Left lung (tissue), 10 donors: ENCODE measurements around the gene RNF43. TPM values are rescaled to one million over a fixed set of nuclear protein-coding genes. Genes with fewer than 3 reads are reported as not detected.
"Not testable (repeated sequence)": the region's sequence is repeated elsewhere in the genome, so short reads cannot be mapped to it uniquely, and the experiment has no call there.

ENCODE experiments used
- ATAC-seq: fragments of 200-7000 bp; cut with Tn5 transposase; one replicate; pipeline ENCODE4 v1.9.1; 2020; ENCODE audit warnings: moderate library complexity
- DNase-seq, 4 donors: peaks; one replicate each; pipeline ENCODE4 v3.0.0-alpha.2; 2013 to 2020
- H3K27ac ChIP-seq, 2 donors: fragments of 200-600 bp; sonication (generic) in 1 of 2; one replicate each; pipeline versions ENCODE4 v1.5.0 to v1.8.0; 2020 to 2021
- H3K27me3 ChIP-seq, 2 donors: fragments of 200-600 bp; sonication (generic) in 1 of 2; one replicate each; pipeline versions ENCODE4 v1.5.0 to v1.8.0; 2020 to 2021
- H3K36me3 ChIP-seq, 2 donors: fragments of 200-600 bp; sonication (generic) in 1 of 2; one replicate each; pipeline versions ENCODE4 v1.5.0 to v1.8.0; 2020 to 2021
- H3K4me1 ChIP-seq, 2 donors: fragments of 200-600 bp; one replicate each; pipeline ENCODE4 v1.8.0; 2021
- H3K4me3 ChIP-seq, 2 donors: fragments of 200-600 bp; sonication (generic) in 1 of 2; one replicate each; pipeline versions ENCODE4 v1.5.0 to v1.8.0; 2020 to 2021; ENCODE audit warnings: mild to moderate bottlenecking in 1 of 2
- H3K9me3 ChIP-seq, 2 donors: fragments of 200-600 bp; sonication (generic) in 1 of 2; one replicate each; pipeline versions ENCODE4 v1.5.0 to v1.8.0; 2020 to 2021
- CTCF ChIP-seq, 2 donors: fragments of 200-600 bp; sonication (generic) in 1 of 2; IDR thresholded peaks; one replicate each; pipeline versions ENCODE4 v1.5.0 to v1.8.0; 2021; ENCODE audit warnings: antibody characterized with exemption in 2 of 2
- intact Hi-C, 2 donors: fragments of 100-400 bp; cut with DNase I; formaldehyde crosslinking; loops; one replicate each; pipeline versions ENCODE4 v1.11.2 to v1.14.2; 2022
- polyA plus RNA-seq, 6 donors: library from polyadenylated mRNA; unstranded; fragments of 120-200 nt; gene quantifications; one replicate each; pipeline ENCODE4 v1.2.1, GENCODE V29; 2013; ENCODE audit not compliant: insufficient read length in 6 of 6
- total RNA-seq, 2 donors: library from RNA; stranded (reverse); fragmentation: NEBNext Ultra II Directional; extraction: Animal tissue kit (Norgen Biotek cat#: 25700); gene quantifications; one replicate each; pipeline ENCODE4 v1.2.1, GENCODE V29; 2021
- donor health status: DM: no; HTN: yes; CAD: no.
- donor health status: DM: no; HTN: no; CAD: no.

Gene RNF43
- total and polyA plus RNA-seq, 8 donors = 6.8 to 55.8 (median 36.0) TPM

GRCh38 chr17:58401287-58401686 is 16.0 kb downstream of the RNF43 start:
- Histone ChIP-seq H3K4me1 (no peaks in the 10 kb centered on the region), H3K27me3 (peaks cover 0 to 9% of the 10 kb centered on the region in 2 donors), H3K9me3 (no peaks in the 10 kb centered on the region), H3K4me3 (no peak overlapping the region), H3K36me3 (no peaks in the 10 kb centered on the region), H3K27ac (no peak overlapping the region)
- no peak for TF ChIP-seq CTCF (IDR thresholded peaks at IDR 0.05)
- intact Hi-C loops = no loop called here
- DNase-seq (no peak), ATAC-seq (no peak)

DNA sequence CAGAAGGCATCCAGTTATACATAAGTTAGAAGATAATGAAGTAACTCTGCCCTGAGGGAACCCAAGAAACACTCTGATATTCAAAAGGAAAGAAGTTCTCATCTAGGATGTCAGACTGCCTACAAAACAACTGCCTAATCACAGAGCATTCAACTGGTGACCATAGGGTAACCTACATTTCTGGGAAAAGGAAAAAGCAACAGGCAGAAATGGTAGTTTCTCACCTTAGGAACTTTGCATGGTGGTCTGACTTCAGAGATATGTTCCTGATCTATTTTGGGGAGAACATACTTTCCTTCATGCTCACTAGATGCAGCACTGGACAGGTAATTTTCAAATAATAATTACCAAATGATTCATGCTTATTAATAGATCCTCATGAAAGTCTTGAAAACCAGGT is 16.5 kb downstream of the RNF43 start:
- Histone ChIP-seq H3K4me1 (no peaks in the 10 kb centered on the region), H3K9me3 (no peaks in the 10 kb centered on the region), H3K36me3 (no peaks in the 10 kb centered on the region), H3K4me3 (no peak overlapping the region), H3K27ac (no peak overlapping the region), H3K27me3 (peaks cover 0 to 6% of the 10 kb centered on the region in 2 donors)
- ATAC-seq (no peak), DNase-seq (no peak)
- no peak for TF ChIP-seq CTCF (IDR thresholded peaks at IDR 0.05)
- intact Hi-C loops = no loop called here

GRCh38 chr17:58399974-58400373 is 17.4 kb downstream of the RNF43 start:
- TF ChIP-seq CTCF (IDR thresholded peaks at IDR 0.05) = no peak
- H3K4me3 ChIP-seq = no peak overlapping the region
- no peak for ATAC-seq
- H3K9me3 ChIP-seq = no peaks in the 10 kb centered on the region
- H3K36me3 ChIP-seq = no peaks in the 10 kb centered on the region
- no peak overlapping the region for H3K27ac ChIP-seq
- no peaks in the 10 kb centered on the region for H3K4me1 ChIP-seq
- intact Hi-C loops = no loop called here
- H3K27me3 ChIP-seq = no peaks in the 10 kb centered on the region
- DNase-seq = no peak

- no peak overlapping the region for H3K27ac ChIP-seq
Observed at GRCh38 chr17:58398574-58399266, 18.6 kb downstream of the RNF43 start.

GRCh38 chr17:58397421-58397820 is 19.9 kb downstream of the RNF43 start:
- H3K4me3 ChIP-seq, ATAC-seq, H3K4me1 ChIP-seq, H3K27me3 ChIP-seq, H3K36me3 ChIP-seq, intact Hi-C loops, H3K9me3 ChIP-seq, DNase-seq, H3K27ac ChIP-seq: not testable (repeated sequence)

More at GRCh38 chr17:58398574-58399266, 18.6 kb downstream of the RNF43 start:
- TF ChIP-seq CTCF (IDR thresholded peaks at IDR 0.05) = no peak
- DNase-seq = no peak
- no peaks in the 10 kb centered on the region for H3K27me3 ChIP-seq
- no peaks in the 10 kb centered on the region for H3K36me3 ChIP-seq
- no peaks in the 10 kb centered on the region for H3K4me1 ChIP-seq
- H3K9me3 ChIP-seq = no peaks in the 10 kb centered on the region
- intact Hi-C loops = no loop called here
- no peak overlapping the region for H3K4me3 ChIP-seq
- ATAC-seq = no peak

DNA sequence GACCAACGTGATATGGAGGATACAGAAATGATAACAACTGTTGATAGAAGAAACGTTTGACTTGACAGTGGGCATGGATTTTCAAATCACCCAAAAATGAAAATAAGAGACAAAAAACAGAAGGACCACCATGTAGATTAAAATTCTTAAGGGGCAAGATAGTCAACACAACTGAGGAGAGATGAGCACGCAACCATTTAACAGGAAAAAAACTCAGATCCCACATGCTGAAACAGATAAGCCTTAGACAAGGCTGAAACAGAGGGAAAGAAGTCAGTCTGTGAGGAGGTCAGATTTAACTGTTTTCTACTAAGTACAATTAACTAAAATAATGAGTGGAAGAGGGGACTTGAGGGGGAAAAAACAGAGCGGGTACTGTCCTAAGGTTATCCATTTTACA is 21.2 kb downstream of the RNF43 start:
- Histone ChIP-seq H3K4me1 (no peaks in the 10 kb centered on the region), H3K36me3 (no peaks in the 10 kb centered on the region), H3K9me3 (no peaks in the 10 kb centered on the region), H3K4me3 (no peak overlapping the region), H3K27ac (no peak overlapping the region), H3K27me3 (no peaks in the 10 kb centered on the region)
- DNase-seq (no peak), ATAC-seq (no peak)
- no peak for TF ChIP-seq CTCF (IDR thresholded peaks at IDR 0.05)
- intact Hi-C loops = no loop called here
